ENCODE results near the gene CUEDC1. TPM values are rescaled to one million over a fixed set of nuclear protein-coding genes. Genes with fewer than 3 reads are reported as not detected.

The CUEDC1 gene
- total RNA-seq, 1 donor from 2014 or later = 37.0 TPM

DNA sequence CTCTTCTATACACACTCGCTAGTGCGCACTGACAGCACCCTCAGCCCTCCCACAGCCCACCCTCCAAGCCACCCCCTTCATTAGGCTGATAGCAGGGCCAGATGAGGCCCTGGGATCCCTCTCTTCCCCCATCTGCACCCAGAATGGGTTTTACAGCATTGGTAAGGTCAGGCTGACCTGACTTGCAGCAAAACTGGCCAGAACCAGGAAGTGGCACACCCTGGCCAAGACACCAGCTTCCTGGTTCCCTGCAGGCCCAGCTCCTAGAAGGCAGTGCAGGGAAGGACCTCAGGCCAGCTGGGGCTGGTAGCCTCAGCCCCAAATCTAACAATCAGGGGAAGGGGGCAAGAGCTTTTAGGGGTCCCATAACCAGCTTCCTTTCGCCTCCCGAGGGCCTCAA is 55.4 kb downstream of the CUEDC1 start:
- H3K36me3 Mint-ChIP-seq = no peaks in the 10 kb centered on the region
- TF ChIP-seq, protein P1, sequence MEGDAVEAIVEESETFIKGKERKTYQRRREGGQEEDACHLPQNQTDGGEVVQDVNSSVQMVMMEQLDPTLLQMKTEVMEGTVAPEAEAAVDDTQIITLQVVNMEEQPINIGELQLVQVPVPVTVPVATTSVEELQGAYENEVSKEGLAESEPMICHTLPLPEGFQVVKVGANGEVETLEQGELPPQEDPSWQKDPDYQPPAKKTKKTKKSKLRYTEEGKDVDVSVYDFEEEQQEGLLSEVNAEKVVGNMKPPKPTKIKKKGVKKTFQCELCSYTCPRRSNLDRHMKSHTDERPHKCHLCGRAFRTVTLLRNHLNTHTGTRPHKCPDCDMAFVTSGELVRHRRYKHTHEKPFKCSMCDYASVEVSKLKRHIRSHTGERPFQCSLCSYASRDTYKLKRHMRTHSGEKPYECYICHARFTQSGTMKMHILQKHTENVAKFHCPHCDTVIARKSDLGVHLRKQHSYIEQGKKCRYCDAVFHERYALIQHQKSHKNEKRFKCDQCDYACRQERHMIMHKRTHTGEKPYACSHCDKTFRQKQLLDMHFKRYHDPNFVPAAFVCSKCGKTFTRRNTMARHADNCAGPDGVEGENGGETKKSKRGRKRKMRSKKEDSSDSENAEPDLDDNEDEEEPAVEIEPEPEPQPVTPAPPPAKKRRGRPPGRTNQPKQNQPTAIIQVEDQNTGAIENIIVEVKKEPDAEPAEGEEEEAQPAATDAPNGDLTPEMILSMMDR (IDR thresholded peaks at IDR 0.05; ENCODE audit: unreplicated experiment) = no peak
- H3K27me3 Mint-ChIP-seq (ENCODE audit: low read depth) = no peaks in the 10 kb centered on the region
- H3K27ac Mint-ChIP-seq = peak overlapping the region; percentile 93
- DNase-seq (ENCODE audit: low spot score in 2 of 2, unreplicated experiment in 2 of 2) = no peak
- peaks cover 62% of the 10 kb centered on the region for H3K4me1 Mint-ChIP-seq
- no peak overlapping the region for H3K4me3 Mint-ChIP-seq
- H3K9me3 Mint-ChIP-seq = no peaks in the 10 kb centered on the region

DNA sequence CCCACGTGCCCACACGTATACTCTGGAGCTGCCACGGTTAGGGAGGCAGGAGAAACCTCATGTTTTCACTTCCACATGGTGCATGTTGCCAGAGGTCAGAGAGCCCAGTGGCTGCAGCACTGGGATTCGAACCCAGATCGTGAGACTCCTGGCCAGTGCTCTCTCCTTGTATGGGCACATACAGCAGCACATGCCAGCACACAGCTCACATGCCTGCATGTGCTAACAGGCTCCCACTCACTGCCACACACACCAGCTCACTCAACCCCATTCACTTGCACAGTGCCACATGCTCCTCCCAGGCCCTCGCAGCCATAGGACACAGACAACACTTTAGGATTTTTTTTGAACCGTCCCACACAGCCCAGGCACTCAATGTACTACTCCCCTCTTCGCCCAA is 55.8 kb downstream of the CUEDC1 start:
- Mint-ChIP-seq H3K4me3 (no peak overlapping the region), H3K36me3 (no peaks in the 10 kb centered on the region), H3K27ac (peak overlapping the region; percentile 93), H3K27me3 (ENCODE audit: low read depth) (no peaks in the 10 kb centered on the region), H3K9me3 (no peaks in the 10 kb centered on the region), H3K4me1 (peaks cover 59% of the 10 kb centered on the region)
- no peak for DNase-seq (ENCODE audit: low spot score in 2 of 2, unreplicated experiment in 2 of 2)
- TF ChIP-seq, protein P1 (IDR thresholded peaks at IDR 0.05; ENCODE audit: unreplicated experiment) = no peak

DNA sequence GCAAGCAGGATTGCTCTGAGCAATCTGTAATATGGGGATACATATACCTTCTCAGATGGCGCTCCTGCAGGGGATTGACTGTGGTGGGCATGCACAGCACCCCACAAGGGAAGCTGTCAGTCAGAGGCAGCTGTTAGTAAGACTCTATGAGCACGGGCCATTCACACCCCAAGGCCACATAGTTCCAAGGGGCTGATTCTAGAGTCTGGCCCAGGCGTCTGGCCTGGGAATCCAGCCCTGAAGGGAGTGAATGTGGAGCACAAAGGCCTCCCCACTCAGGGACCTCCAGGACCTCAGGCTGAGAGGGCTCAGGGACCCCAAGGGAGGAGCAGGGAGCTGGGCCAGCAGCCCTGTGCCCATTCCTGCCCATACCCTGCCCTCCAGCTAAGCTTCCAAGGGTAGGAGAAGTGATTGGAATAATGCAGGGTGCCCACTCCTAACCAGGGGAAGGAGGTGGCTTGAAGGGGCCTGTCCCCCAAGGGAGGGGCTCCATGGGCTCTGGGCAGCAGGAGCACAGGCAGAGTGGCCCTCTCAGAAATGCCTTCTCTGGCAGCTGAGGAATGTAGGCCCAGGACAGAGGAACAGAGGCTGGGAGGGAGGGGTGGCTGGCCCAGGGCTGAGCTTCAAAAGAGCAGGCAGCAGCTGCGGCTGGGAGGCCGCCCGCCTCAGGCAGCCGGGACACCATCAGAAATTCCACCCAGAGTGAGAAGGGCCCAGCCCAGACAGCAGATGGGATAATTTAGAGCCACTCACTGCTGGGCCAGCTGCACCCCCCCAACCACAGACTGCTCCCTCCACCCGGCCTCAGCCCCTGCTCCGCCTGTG is 56.5 kb downstream of the CUEDC1 start:
- TF ChIP-seq, protein P1 (IDR thresholded peaks at IDR 0.05; ENCODE audit: unreplicated experiment) = no peak
- peak; percentile 59 to 74 for DNase-seq (ENCODE audit: low spot score in 2 of 2, unreplicated experiment in 2 of 2)
- Mint-ChIP-seq H3K27me3 (ENCODE audit: low read depth) (no peaks in the 10 kb centered on the region), H3K4me1 (peaks cover 54% of the 10 kb centered on the region), H3K4me3 (no peak overlapping the region), H3K36me3 (no peaks in the 10 kb centered on the region), H3K9me3 (no peaks in the 10 kb centered on the region), H3K27ac (peak overlapping the region; percentile 93)

DNA sequence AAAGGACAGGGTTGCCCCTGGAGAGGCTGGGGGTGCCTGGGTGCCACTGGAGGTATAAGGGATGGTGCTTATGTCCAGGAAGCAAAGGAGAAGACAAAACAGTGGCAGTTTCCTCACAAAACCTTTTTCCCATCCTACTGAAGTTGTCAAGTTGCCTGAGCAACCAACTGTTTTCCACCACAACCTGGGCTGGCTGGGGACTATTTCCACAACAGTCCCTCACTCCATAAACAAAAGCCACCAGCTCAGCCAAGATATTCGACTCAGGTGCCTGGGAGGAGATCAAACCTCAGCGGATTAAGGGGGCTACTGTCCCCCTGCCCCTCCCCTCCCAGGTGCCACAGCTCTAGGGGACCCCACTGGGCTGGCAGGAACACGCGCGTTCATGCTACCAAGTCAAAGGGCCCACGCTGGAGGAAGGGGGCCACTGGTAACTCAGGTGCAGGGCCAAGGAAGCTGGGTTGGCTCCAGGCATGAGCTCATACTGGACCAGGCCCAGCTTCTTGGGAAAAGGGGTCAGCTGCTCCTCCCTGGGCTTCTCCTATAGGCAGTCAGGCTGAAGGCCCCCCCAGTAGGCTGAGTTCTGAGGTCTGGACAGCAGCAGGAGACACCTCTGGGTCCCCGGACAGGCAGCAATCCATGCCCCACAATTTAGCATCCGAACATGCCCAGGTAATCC is 59.7 kb downstream of the CUEDC1 start:
- Mint-ChIP-seq H3K4me3 (no peak overlapping the region), H3K9me3 (no peaks in the 10 kb centered on the region), H3K27me3 (ENCODE audit: low read depth) (no peaks in the 10 kb centered on the region), H3K4me1 (peaks cover 53% of the 10 kb centered on the region), H3K27ac (no peak overlapping the region), H3K36me3 (no peaks in the 10 kb centered on the region)
- DNase-seq (ENCODE audit: low spot score in 2 of 2, unreplicated experiment in 2 of 2) = no peak
- TF ChIP-seq, protein P1 (IDR thresholded peaks at IDR 0.05; ENCODE audit: unreplicated experiment) = no peak

DNA sequence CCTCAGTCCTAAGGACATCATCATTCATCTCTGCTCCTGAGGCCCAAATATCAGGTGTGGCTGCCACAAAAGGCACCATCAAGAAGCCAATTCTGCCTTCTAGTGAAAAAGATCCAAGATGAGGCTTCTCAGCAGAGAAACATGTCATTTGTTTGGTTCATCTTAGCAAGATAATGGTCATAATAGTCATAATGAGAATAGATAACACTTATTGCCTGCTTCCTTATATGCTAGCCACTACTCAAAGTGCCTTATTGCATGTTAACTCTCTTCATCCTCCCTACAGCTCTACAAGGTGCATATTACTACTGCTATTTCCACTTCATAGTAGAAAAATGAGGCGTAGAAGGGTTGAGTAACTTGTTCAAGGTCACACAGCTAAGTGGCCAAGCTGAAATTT is 60.4 kb downstream of the CUEDC1 start:
- peaks cover 50% of the 10 kb centered on the region for H3K4me1 Mint-ChIP-seq
- H3K4me3 Mint-ChIP-seq = no peak overlapping the region
- DNase-seq (ENCODE audit: low spot score in 2 of 2, unreplicated experiment in 2 of 2) = no peak
- H3K27ac Mint-ChIP-seq = peak overlapping the region; percentile 67
- H3K9me3 Mint-ChIP-seq = no peaks in the 10 kb centered on the region
- TF ChIP-seq, protein P1 (IDR thresholded peaks at IDR 0.05; ENCODE audit: unreplicated experiment) = no peak
- no peaks in the 10 kb centered on the region for H3K36me3 Mint-ChIP-seq
- H3K27me3 Mint-ChIP-seq (ENCODE audit: low read depth) = no peaks in the 10 kb centered on the region

Data from mesothelial cell of epicardium (in vitro differentiated cells).